Large intestine (tissue), 3 donors: Measurements from ENCODE around the gene WWOX. TPM values are rescaled to one million over a fixed set of nuclear protein-coding genes. Genes with fewer than 3 reads are reported as not detected.
"Not testable (repeated sequence)": the region's sequence is repeated elsewhere in the genome, so short reads cannot be mapped to it uniquely, and the experiment has no call there.

ENCODE experiments used
- DNase-seq, 2 donors: peaks; one replicate each; pipeline versions ENCODE4 v3.0.0 to v3.0.0-alpha.2; 2013
- H3K27ac ChIP-seq: one replicate; pipeline ENCODE4 v1.5.1; 2013; ENCODE audit warnings: low read length
- H3K27me3 ChIP-seq: 2 replicates; pipeline ENCODE4 v1.6.1; 2013; ENCODE audit warnings: low read length; ENCODE audit not compliant: control insufficient read depth, insufficient read depth
- H3K36me3 ChIP-seq: 2 replicates; pipeline ENCODE4 v1.6.1; 2013; ENCODE audit warnings: low read length; ENCODE audit not compliant: control insufficient read depth, insufficient read depth
- H3K4me1 ChIP-seq: one replicate; pipeline ENCODE4 v1.6.1; 2013; ENCODE audit warnings: low read length; ENCODE audit not compliant: control insufficient read depth, insufficient read depth
- H3K4me3 ChIP-seq: one replicate; pipeline ENCODE4 v1.5.1; 2013; ENCODE audit warnings: low read length
- H3K9me3 ChIP-seq: one replicate; pipeline ENCODE4 v1.6.1; 2013; ENCODE audit warnings: mild to moderate bottlenecking, low read depth, low read length, moderate library complexity; ENCODE audit not compliant: control insufficient read depth
- WGBS: methylation state at CpG from one replicate; pipeline ENCODE4 v1.1.5; 2013; ENCODE audit warnings: low lambda C conversion rate; ENCODE audit not compliant: insufficient coverage; 5-methylcytosine and 5-hydroxymethylcytosine counted together
- polyA plus RNA-seq: library from polyadenylated mRNA; unstranded; fragments of 120-200 nt; gene quantifications from one replicate; pipeline ENCODE4 v1.2.1, GENCODE V29; 2013

The WWOX gene
- polyA plus RNA-seq, 1 donor: 16.2 TPM

GRCh38 chr16:79209308-79209707, 1109.9 kb downstream of the WWOX start:
- Histone ChIP-seq H3K4me3 (no peak overlapping the region), H3K4me1 (peaks cover 5% of the 10 kb centered on the region), H3K36me3 (no peaks in the 10 kb centered on the region), H3K9me3 (peaks cover 3% of the 10 kb centered on the region), H3K27ac (no peak overlapping the region), H3K27me3 (no peaks in the 10 kb centered on the region)
- DNase-seq: no peak
- WGBS: 80% methylated on average over 1 of the region's 7 CpGs

- H3K4me3 ChIP-seq: no peak overlapping the region
- no peaks in the 10 kb centered on the region for H3K36me3 ChIP-seq
- WGBS: no CpG with 5 or more reads among the region's 4 CpGs
- no peak for DNase-seq
- H3K27ac ChIP-seq: no peak overlapping the region
- H3K4me1 ChIP-seq: peaks cover 5% of the 10 kb centered on the region
- H3K27me3 ChIP-seq: no peaks in the 10 kb centered on the region
- H3K9me3 ChIP-seq: peaks cover 3% of the 10 kb centered on the region
Measured at GRCh38 chr16:79210607-79211006, 1111.2 kb downstream of the WWOX start.

GRCh38 chr16:79211586-79211985, 1112.1 kb downstream of the WWOX start:
- no peak for DNase-seq
- no CpG with 5 or more reads among the region's 13 CpGs for WGBS
- Histone ChIP-seq H3K9me3 (peaks cover 3% of the 10 kb centered on the region), H3K36me3 (no peaks in the 10 kb centered on the region), H3K27ac (no peak overlapping the region), H3K4me1 (peaks cover 5% of the 10 kb centered on the region), H3K4me3 (no peak overlapping the region), H3K27me3 (no peaks in the 10 kb centered on the region)

GRCh38 chr16:79212114-79212791, 1112.8 kb downstream of the WWOX start:
- Histone ChIP-seq H3K36me3 (no peaks in the 10 kb centered on the region), H3K9me3 (peaks cover 3% of the 10 kb centered on the region), H3K4me1 (peaks cover 5% of the 10 kb centered on the region), H3K4me3 (no peak overlapping the region), H3K27me3 (no peaks in the 10 kb centered on the region), H3K27ac (no peak overlapping the region)
- 100% methylated on average over 4 of the region's 10 CpGs for WGBS
- DNase-seq: no peak

- no peak overlapping the region for H3K4me3 ChIP-seq
- H3K27me3 ChIP-seq: no peaks in the 10 kb centered on the region
- H3K9me3 ChIP-seq: peaks cover 3% of the 10 kb centered on the region
- peaks cover 5% of the 10 kb centered on the region for H3K4me1 ChIP-seq
- H3K36me3 ChIP-seq: no peaks in the 10 kb centered on the region
- peak; percentile 86 to 92 for DNase-seq
- peak overlapping the region; percentile 74 for H3K27ac ChIP-seq
- WGBS: 0% methylated on average over 1 of the region's 3 CpGs
Measured at GRCh38 chr16:79213214-79213613, 1113.8 kb downstream of the WWOX start.

- H3K4me1 ChIP-seq: peaks cover 5% of the 10 kb centered on the region
- H3K4me3 ChIP-seq: no peak overlapping the region
- peaks cover 3% of the 10 kb centered on the region for H3K9me3 ChIP-seq
- WGBS: no CpG with 5 or more reads among the region's 4 CpGs
- no peak for DNase-seq
- no peaks in the 10 kb centered on the region for H3K36me3 ChIP-seq
- no peak overlapping the region for H3K27ac ChIP-seq
- H3K27me3 ChIP-seq: no peaks in the 10 kb centered on the region
Measured at GRCh38 chr16:79215289-79215688, 1115.8 kb downstream of the WWOX start.

GRCh38 chr16:79217375-79218011, 1118.0 kb downstream of the WWOX start:
- DNase-seq: no peak
- H3K27me3 ChIP-seq: no peaks in the 10 kb centered on the region
- H3K9me3 ChIP-seq: peaks cover 3% of the 10 kb centered on the region
- H3K4me3 ChIP-seq: no peak overlapping the region
- 100% methylated on average over 2 of the region's 6 CpGs for WGBS
- peaks cover 5% of the 10 kb centered on the region for H3K4me1 ChIP-seq
- no peak overlapping the region for H3K27ac ChIP-seq
- H3K36me3 ChIP-seq: no peaks in the 10 kb centered on the region

GRCh38 chr16:79218351-79218750, 1118.9 kb downstream of the WWOX start:
- H3K27ac ChIP-seq: peak overlapping the region; percentile 19
- no peaks in the 10 kb centered on the region for H3K27me3 ChIP-seq
- peaks cover 3% of the 10 kb centered on the region for H3K9me3 ChIP-seq
- no CpG with 5 or more reads among the region's 1 CpG for WGBS
- H3K4me3 ChIP-seq: no peak overlapping the region
- H3K4me1 ChIP-seq: no peaks in the 10 kb centered on the region
- H3K36me3 ChIP-seq: no peaks in the 10 kb centered on the region
- peak; percentile 13 to 32 for DNase-seq

GRCh38 chr16:79225994-79226393, 1126.5 kb downstream of the WWOX start:
- not testable (repeated sequence) for H3K27ac ChIP-seq, H3K27me3 ChIP-seq, H3K4me1 ChIP-seq, DNase-seq, H3K4me3 ChIP-seq, H3K9me3 ChIP-seq, H3K36me3 ChIP-seq
- no CpG with 5 or more reads among the region's 3 CpGs for WGBS

- no peak overlapping the region for H3K4me3 ChIP-seq
Measured at GRCh38 chr16:79229361-79229760, 1129.9 kb downstream of the WWOX start.

GRCh38 chr16:79245700-79246099, 1146.2 kb downstream of the WWOX start:
- H3K9me3 ChIP-seq, H3K36me3 ChIP-seq, H3K27ac ChIP-seq, H3K27me3 ChIP-seq, DNase-seq, H3K4me3 ChIP-seq, H3K4me1 ChIP-seq: not testable (repeated sequence)
- WGBS: no CpG with 5 or more reads among the region's 2 CpGs

More at GRCh38 chr16:79229361-79229760, 1129.9 kb downstream of the WWOX start:
- Histone ChIP-seq H3K9me3 (no peaks in the 10 kb centered on the region), H3K4me1 (no peaks in the 10 kb centered on the region), H3K27me3 (no peaks in the 10 kb centered on the region), H3K27ac (no peak overlapping the region), H3K36me3 (no peaks in the 10 kb centered on the region)
- no peak for DNase-seq
- no CpG with 5 or more reads among the region's 20 CpGs for WGBS
